WTC11 (cell line): Measurements from ENCODE around the gene TBX10. TPM values are rescaled to one million over a fixed set of nuclear protein-coding genes. Genes with fewer than 3 reads are reported as not detected.

Source experiments
- ATAC-seq: fragments of 200-7000 bp; cut with Tn5 transposase; 2 replicates; pipeline ENCODE4 v1.10.0; 2021; ENCODE audit warnings: mild to moderate bottlenecking, moderate library complexity
- CTCF ChIA-PET: fragments of 300-600 bp; sonication (Branson Sonifier 250); formaldehyde crosslinking; loops from one replicate; lab custom pipeline; 2021; ENCODE audit warnings: antibody characterized with exemption; lab: Charles Lee
- POLR2A ChIA-PET: fragments of 350-600 bp; sonication (Branson Sonifier 250); formaldehyde crosslinking; loops from one replicate; lab custom pipeline; 2021; ENCODE audit warnings: antibody characterized with exemption; lab: Charles Lee
- DNase-seq: peaks from one replicate; pipeline ENCODE4 v3.0.0; 2021; ENCODE audit warnings: low spot score
- H3K27ac Mint-ChIP-seq: 2 replicates; pipeline ENCODE4 v1.8.0; 2021; ENCODE audit warnings: mixed read lengths
- H3K27me3 Mint-ChIP-seq: 2 replicates; pipeline ENCODE4 v1.8.0; 2021; ENCODE audit warnings: low read depth, mild to moderate bottlenecking, moderate library complexity, mixed read lengths
- H3K36me3 Mint-ChIP-seq: 2 replicates; pipeline ENCODE4 v1.8.0; 2021; ENCODE audit warnings: mixed read lengths
- H3K4me1 Mint-ChIP-seq: 2 replicates; pipeline ENCODE4 v1.8.0; 2022; ENCODE audit warnings: mixed read lengths
- H3K4me3 Mint-ChIP-seq: 2 replicates; pipeline ENCODE4 v1.8.0; 2021; ENCODE audit warnings: mild to moderate bottlenecking, moderate library complexity, mixed read lengths
- H3K9me3 Mint-ChIP-seq: 2 replicates; pipeline ENCODE4 v1.8.0; 2021; ENCODE audit warnings: mixed read lengths
- ARID4B ChIP-seq: sonication (generic); formaldehyde crosslinking; IDR thresholded peaks from 2 replicates; pipeline ENCODE4 v1.8.0; 2023; ENCODE audit warnings: missing genetic modification reagents, mild to moderate bottlenecking, borderline replicate concordance
- ATF6 ChIP-seq: sonication (generic); formaldehyde crosslinking; IDR thresholded peaks from 2 replicates; pipeline ENCODE4 v1.8.1; 2023; ENCODE audit warnings: mild to moderate bottlenecking, missing genetic modification reagents
- E2F4 ChIP-seq: sonication (generic); formaldehyde crosslinking; IDR thresholded peaks from 2 replicates; pipeline ENCODE4 v1.8.1; 2022; ENCODE audit warnings: low read depth, mild to moderate bottlenecking, moderate library complexity, missing genetic modification reagents, borderline replicate concordance
- E2F5 ChIP-seq: sonication (generic); formaldehyde crosslinking; IDR thresholded peaks from 2 replicates; pipeline ENCODE4 v1.8.1; 2022; ENCODE audit warnings: mild to moderate bottlenecking, moderate library complexity, missing genetic modification reagents
- GRHL2 ChIP-seq: fragments of 250-450 bp; sonication (Bioruptor Pico); IDR thresholded peaks from 2 replicates; pipeline ENCODE4 v1.8.0; 2022; ENCODE audit warnings: mild to moderate bottlenecking, moderate library complexity; ENCODE audit not compliant: insufficient replicate concordance, severe bottlenecking
- JAZF1 ChIP-seq: fragments of 250-450 bp; sonication (Bioruptor Pico); IDR thresholded peaks from 2 replicates; pipeline ENCODE4 v1.9.0; 2021; ENCODE audit warnings: moderate library complexity, mild to moderate bottlenecking, inconsistent platforms
- NFE2L1 ChIP-seq: sonication (generic); formaldehyde crosslinking; IDR thresholded peaks from 2 replicates; pipeline ENCODE4 v1.8.1; 2023; ENCODE audit warnings: missing genetic modification reagents
- NFYB ChIP-seq: sonication (generic); formaldehyde crosslinking; conservative IDR thresholded peaks from 2 replicates; pipeline ENCODE4 v1.8.0; 2022; ENCODE audit warnings: low read depth, missing genetic modification reagents
- OVOL2 ChIP-seq: fragments of 250-450 bp; sonication (Bioruptor Pico); IDR thresholded peaks from 2 replicates; pipeline ENCODE4 v1.9.0; 2021; ENCODE audit warnings: mild to moderate bottlenecking, borderline replicate concordance
- SMAD4 ChIP-seq: sonication (generic); formaldehyde crosslinking; IDR thresholded peaks from 2 replicates; pipeline ENCODE4 v1.8.0; 2022; ENCODE audit warnings: mild to moderate bottlenecking, missing genetic modification reagents
- ZBTB43 ChIP-seq: sonication (generic); formaldehyde crosslinking; IDR thresholded peaks from 2 replicates; pipeline ENCODE4 v1.8.1; 2023; ENCODE audit warnings: mild to moderate bottlenecking, missing genetic modification reagents
- ZNF232 ChIP-seq: sonication (generic); formaldehyde crosslinking; IDR thresholded peaks from 2 replicates; pipeline ENCODE4 v1.8.0; 2022; ENCODE audit warnings: mild to moderate bottlenecking, missing genetic modification reagents
- ZNF263 ChIP-seq: sonication (generic); formaldehyde crosslinking; IDR thresholded peaks from 2 replicates; pipeline ENCODE4 v1.8.1; 2022; ENCODE audit warnings: low read depth, mild to moderate bottlenecking, moderate library complexity, missing genetic modification reagents
- ZNF423 ChIP-seq: fragments of 250-450 bp; sonication (Bioruptor Pico); IDR thresholded peaks from 2 replicates; pipeline ENCODE4 v2.1.2; 2022; ENCODE audit warnings: mild to moderate bottlenecking, moderate library complexity
- ZNF425 ChIP-seq: fragments of 250-450 bp; sonication (Bioruptor Pico); conservative IDR thresholded peaks from 2 replicates; pipeline ENCODE4 v1.9.0; 2021; ENCODE audit warnings: mild to moderate bottlenecking
- ZNF512 ChIP-seq: sonication (generic); formaldehyde crosslinking; IDR thresholded peaks from 2 replicates; pipeline ENCODE4 v1.8.1; 2022; ENCODE audit warnings: missing genetic modification reagents, borderline replicate concordance
- ZNF532 ChIP-seq: fragments of 250-450 bp; sonication (Bioruptor Pico); IDR thresholded peaks from 2 replicates; pipeline ENCODE4 v1.9.0; 2021; ENCODE audit warnings: mild to moderate bottlenecking, borderline replicate concordance
- total RNA-seq: library from RNA; stranded (reverse); gene quantifications from 3 replicates; pipeline ENCODE4 v1.2.3, GENCODE V29; 2021

Gene TBX10
- total RNA-seq, 1 experiment from 2014 or later, result not detected

- Mint-ChIP-seq H3K27me3 (peaks cover 30% of the 10 kb centered on the region), H3K36me3 (no peaks in the 10 kb centered on the region), H3K27ac (no peak overlapping the region), H3K4me3 (no peak overlapping the region), H3K4me1 (peaks cover 2% of the 10 kb centered on the region), H3K9me3 (peaks cover 3% of the 10 kb centered on the region; the same call in 1 of the 2 replicates)
- DNase-seq, result peak; percentile 89
- ATAC-seq, result peak; percentile 91
- ChIA-PET POLR2A (no interaction called here), CTCF (interaction anchor here (0.6 to 4.5 kb wide), 8 partner anchors 10 to 61 kb away, joined by 3 to 43 read pairs (median 5); partner anchors contain the start of genes ALDH3B2 and NUDT8)
- TF ChIP-seq SMAD4 (CRISPR knock-in tag) (peak; percentile 94), GRHL2 (CRISPR knock-in tag) (no peak), ATF6 (no peak), ZNF512 (CRISPR knock-in tag) (no peak), E2F4 (CRISPR knock-in tag) (peak; percentile 89), ZNF232 (CRISPR knock-in tag) (peak; percentile 96), NFE2L1 (CRISPR knock-in tag) (peak; percentile 97), ZNF263 (CRISPR knock-in tag) (no peak), NFYB (CRISPR knock-in tag) (peak; percentile 16; the same call in 1 of the 2 replicates), ZNF425 (CRISPR knock-in tag) (no peak), OVOL2 (CRISPR knock-in tag) (no peak), ZNF532 (CRISPR knock-in tag) (peak; percentile 58; the same call in 1 of the 2 replicates), JAZF1 (CRISPR knock-in tag) (no peak), E2F5 (CRISPR knock-in tag) (peak; percentile 86; the same call in 1 of the 2 replicates), ZNF423 (CRISPR knock-in tag) (no peak), ARID4B (CRISPR knock-in tag) (peak; percentile 99), ZBTB43 (CRISPR knock-in tag) (peak; percentile 94)
Observed at GRCh38 chr11:67640021-67640757, 626 bp upstream of the TBX10 start.
